Peyer's patch (tissue), 4 donors: ENCODE measurements around the gene LMF1.

Experiments
- CTCF ChIP-seq, 6 experiments: fragments of 450-650 bp in 4 of 6; fragments of 200-600 bp in 2 of 6; sonication (generic) in 1 of 6; IDR thresholded peaks; one replicate each; pipeline ENCODE4 v1.5.1; 2017 to 2019; ENCODE audit warnings: antibody characterized with exemption in 6 of 6, mild to moderate bottlenecking in 3 of 6, moderate library complexity in 1 of 6
- POLR2A ChIP-seq, 2 donors: fragments of 450-650 bp; IDR thresholded peaks; one replicate each; pipeline ENCODE4 v1.5.1; 2017; ENCODE audit warnings: antibody characterized with exemption in 2 of 2, mild to moderate bottlenecking in 2 of 2, moderate library complexity in 2 of 2

GRCh38 chr16:855471-855870 is 115.3 kb downstream of the LMF1 start:
- no peak for TF ChIP-seq POLR2A (IDR thresholded peaks at IDR 0.05)
- TF ChIP-seq CTCF (IDR thresholded peaks at IDR 0.05): no peak
